Smooth muscle cell of the umbilical artery (primary cell): ENCODE results near the gene OR2T6. TPM values are rescaled to one million over a fixed set of nuclear protein-coding genes. Genes with fewer than 3 reads are reported as not detected.

ENCODE experiments used
- total RNA-seq: library from RNA; depleted of rRNA; stranded (reverse); fragments of >200 nt; gene quantifications from 2 replicates; pipeline ENCODE4 v1.2.3, GENCODE V29; 2014

The OR2T6 gene, protein sequence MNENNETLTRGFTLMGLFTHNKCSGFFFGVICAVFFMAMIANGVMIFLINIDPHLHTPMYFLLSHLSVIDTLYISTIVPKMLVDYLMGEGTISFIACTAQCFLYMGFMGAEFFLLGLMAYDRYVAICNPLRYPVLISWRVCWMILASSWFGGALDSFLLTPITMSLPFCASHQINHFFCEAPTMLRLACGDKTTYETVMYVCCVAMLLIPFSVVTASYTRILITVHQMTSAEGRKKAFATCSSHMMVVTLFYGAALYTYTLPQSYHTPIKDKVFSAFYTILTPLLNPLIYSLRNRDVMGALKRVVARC
- not detected in 2 replicates for total RNA-seq

DNA sequence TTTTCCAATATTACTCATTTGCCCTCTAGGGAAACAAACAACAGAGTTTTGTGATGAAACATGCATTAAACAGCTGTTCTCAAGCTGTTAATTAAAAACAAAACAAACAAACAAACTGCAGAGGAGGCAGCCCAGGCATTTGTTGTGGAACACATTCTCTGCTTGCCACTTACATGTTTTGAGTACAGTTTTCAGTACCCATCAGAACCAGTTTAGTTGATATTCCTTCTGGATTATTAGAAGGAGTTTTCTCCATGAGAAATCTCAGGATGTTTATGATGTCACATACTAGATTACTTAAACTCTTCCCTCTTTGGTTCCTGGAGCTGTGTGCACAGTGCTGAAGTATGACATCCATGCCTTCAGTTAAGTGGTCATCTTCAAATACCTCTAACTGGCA, at the start of gene OR2T6:
TSS of gene OR2T6 (plus strand) at position 301 of the 400 bp plus-strand sequence. CDS start 11,863 bp downstream, outside the sequence.

DNA sequence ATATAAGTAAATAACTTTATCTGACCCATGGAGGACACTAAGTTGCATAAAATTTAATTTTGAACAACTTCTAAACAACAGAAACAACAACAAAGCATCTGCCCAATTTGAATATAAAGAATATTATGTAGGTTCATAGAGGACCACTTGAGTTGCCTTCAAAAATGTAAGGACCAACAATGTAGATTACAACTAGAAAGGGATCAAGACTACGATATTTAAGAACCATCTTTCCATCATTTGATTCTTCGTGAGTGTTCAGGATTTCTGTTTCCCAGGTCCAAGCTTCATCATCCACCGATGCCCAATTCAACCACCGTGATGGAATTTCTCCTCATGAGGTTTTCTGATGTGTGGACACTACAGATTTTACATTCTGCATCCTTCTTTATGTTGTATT, 27.1 kb upstream of the OR2T6 start, which contains the start of gene OR14C36:
TSS of gene OR14C36 (plus strand) at position 301 of the 400 bp plus-strand sequence. CDS start at position 301, 0 bp downstream.

DNA sequence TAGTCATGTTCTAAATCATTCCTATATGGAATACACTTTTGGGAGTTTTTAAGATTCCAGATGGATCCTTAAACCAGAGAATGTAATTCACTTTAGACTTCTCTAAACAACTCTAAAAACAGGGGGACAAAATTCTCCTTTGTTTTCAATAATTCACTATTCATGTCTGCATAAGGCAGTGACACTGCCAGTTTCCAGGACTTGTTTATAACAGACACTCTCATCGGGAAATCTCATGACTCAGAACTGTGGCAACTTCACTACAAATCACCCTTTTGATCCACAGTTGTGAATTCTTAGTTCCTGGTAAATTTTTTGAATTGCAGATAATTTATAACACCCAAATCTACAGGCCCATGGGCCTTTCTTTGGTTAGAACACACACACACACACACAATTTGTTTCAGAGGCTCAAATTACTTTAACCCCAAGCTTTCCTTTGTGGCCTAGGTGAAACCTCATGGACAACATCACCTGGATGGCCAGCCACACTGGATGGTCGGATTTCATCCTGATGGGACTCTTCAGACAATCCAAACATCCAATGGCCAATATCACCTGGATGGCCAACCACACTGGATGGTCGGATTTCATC, 14.3 kb upstream of the OR2T6 start, which contains the start of gene OR2T4:
TSS of gene OR2T4 (plus strand) at position 545 of the 595 bp plus-strand sequence. CDS start at position 545, 0 bp downstream.

DNA sequence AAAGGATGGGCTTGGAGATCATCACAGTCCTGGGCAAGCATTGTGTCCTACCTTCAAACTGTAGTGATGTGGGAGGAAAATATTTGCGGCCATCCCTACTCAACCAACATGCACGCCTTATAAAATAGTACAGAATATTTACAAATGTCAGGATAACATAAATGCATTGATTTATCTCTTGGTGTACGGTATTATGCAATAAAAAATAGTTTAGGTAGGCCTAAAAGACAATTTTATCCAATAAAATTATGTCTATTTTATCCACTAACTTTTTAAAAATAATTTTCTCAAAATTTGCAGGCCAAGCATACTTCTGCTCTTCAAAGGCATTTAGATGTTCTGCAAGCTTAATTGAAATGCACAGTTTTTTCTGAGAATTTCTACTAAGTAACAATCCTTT, 27.2 kb downstream of the OR2T6 start, which contains the start of gene OR2T1:
TSS of gene OR2T1 (plus strand) at position 301 of the 400 bp plus-strand sequence. CDS start 3,100 bp downstream, outside the sequence.

Other genes with a start within 250 kb of the OR2T6 start
- gene OR2M5, start 230.6 kb upstream of the OR2T6 start, total RNA-seq: not detected in 2 replicates
- not detected in 2 replicates for gene OR2M2, start 200.9 kb upstream of the OR2T6 start, total RNA-seq
- gene OR2M3, start 178.5 kb upstream of the OR2T6 start, total RNA-seq: not detected in 2 replicates
- not detected in 2 replicates for gene OR2M4, start 144.3 kb upstream of the OR2T6 start, total RNA-seq
- gene OR2T33, start 97.8 kb upstream of the OR2T6 start, total RNA-seq: not detected in 2 replicates
- gene OR2T12, start 72.3 kb upstream of the OR2T6 start, total RNA-seq: not detected in 2 replicates
- not detected in 2 replicates for gene OR2M7, start 51.2 kb upstream of the OR2T6 start, total RNA-seq
- gene OR14C36, start 27.0 kb upstream of the OR2T6 start, total RNA-seq: not detected in 2 replicates
- not detected in 2 replicates for gene OR2T4, start 14.1 kb upstream of the OR2T6 start, total RNA-seq
- gene OR2T1, start 27.3 kb downstream of the OR2T6 start, total RNA-seq: not detected in 2 replicates
- gene OR2T2, start 69.9 kb downstream of the OR2T6 start, total RNA-seq: not detected in 2 replicates
- not detected in 2 replicates for gene OR2T3, start 97.6 kb downstream of the OR2T6 start, total RNA-seq
- gene OR2T5, start 112.8 kb downstream of the OR2T6 start, total RNA-seq: not detected in 2 replicates
- not detected in 2 replicates for gene OR2G6, start 132.3 kb downstream of the OR2T6 start, total RNA-seq
- not detected in 2 replicates for gene OR2T29, start 187.0 kb downstream of the OR2T6 start, total RNA-seq
- not detected in 2 replicates for gene OR2T34, start 199.0 kb downstream of the OR2T6 start, total RNA-seq
- gene OR2T10, start 222.0 kb downstream of the OR2T6 start, total RNA-seq: not detected in 2 replicates